GM12892 (cell line): ENCODE data around the gene ATP2C1.

Source experiments
- POLR2A ChIP-seq: IDR thresholded peaks from 2 replicates; pipeline ENCODE4 v1.6.1; 2011; ENCODE audit warnings: low read depth, low read length, control low read depth
- POLR2AphosphoS5 ChIP-seq: IDR thresholded peaks from 2 replicates; pipeline ENCODE4 v1.6.1; 2011; ENCODE audit warnings: low read depth, low read length, control low read depth

DNA sequence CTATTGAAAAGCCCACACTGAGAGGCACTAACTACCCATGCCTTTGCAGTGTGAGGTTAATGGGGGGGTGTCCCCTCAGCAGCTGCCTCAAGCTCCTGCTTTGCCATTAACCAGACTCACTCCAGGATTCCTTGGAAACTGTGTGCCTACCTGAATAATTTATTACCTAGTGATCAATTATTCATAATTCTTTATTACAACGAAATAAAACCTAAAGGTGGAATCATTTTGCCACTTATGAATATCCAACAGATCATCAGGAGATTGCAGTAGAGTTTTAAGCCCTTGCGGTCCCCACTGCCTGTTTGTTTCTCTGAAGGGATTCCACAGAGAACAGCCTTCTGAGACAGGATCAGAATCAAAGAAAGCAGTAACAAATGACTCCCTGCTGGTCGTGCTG lies 156.1 kb downstream of the ATP2C1 start:
- TF ChIP-seq POLR2AphosphoS5, result no peak
- TF ChIP-seq POLR2A, result no peak
